DOHH2 (cell line): ENCODE measurements around the gene FGD4.

Experiments
- H3F3A ChIP-seq: fragments of 200-600 bp; sonication (generic), shearing (Covaris generic); 2 replicates; pipeline ENCODE4 v1.6.0; 2016; ENCODE audit warnings: antibody characterized with exemption, mild to moderate bottlenecking; ENCODE audit not compliant: control insufficient read depth, insufficient read depth
- H3K27ac ChIP-seq: fragments of 200-600 bp; sonication (generic); 2 replicates; pipeline ENCODE4 v1.5.1; 2014; ENCODE audit warnings: low read depth, mild to moderate bottlenecking, low read length, moderate library complexity
- H3K27me3 ChIP-seq: fragments of 200-600 bp; sonication (generic); 2 replicates; pipeline ENCODE4 v1.6.1; 2014; ENCODE audit warnings: mild to moderate bottlenecking, low read length, mixed read lengths; ENCODE audit not compliant: control insufficient read depth
- H3K36me3 ChIP-seq: fragments of 200-600 bp; sonication (generic); 2 replicates; pipeline ENCODE4 v1.6.1; 2014; ENCODE audit warnings: mild to moderate bottlenecking, low read length, moderate library complexity, mixed read lengths; ENCODE audit not compliant: control insufficient read depth
- H3K4me1 ChIP-seq: fragments of 200-600 bp; sonication (generic); 2 replicates; pipeline ENCODE4 v1.6.1; 2014; ENCODE audit warnings: mild to moderate bottlenecking, low read length, mixed read lengths; ENCODE audit not compliant: control insufficient read depth
- H3K4me2 ChIP-seq: fragments of 200-600 bp; sonication (generic); 2 replicates; pipeline ENCODE4 v1.6.0; 2014; ENCODE audit warnings: mild to moderate bottlenecking, low read length, moderate library complexity
- H3K4me3 ChIP-seq: fragments of 200-600 bp; sonication (generic); 2 replicates; pipeline ENCODE4 v1.5.1; 2014; ENCODE audit warnings: mild to moderate bottlenecking, low read length, mixed read lengths
- H3K79me2 ChIP-seq: fragments of 200-600 bp; sonication (generic); 2 replicates; pipeline ENCODE4 v1.6.1; 2014; ENCODE audit warnings: mild to moderate bottlenecking, low read length, mixed read lengths; ENCODE audit not compliant: control insufficient read depth
- H3K9me2 ChIP-seq: fragments of 200-600 bp; sonication (generic); replicated peaks from 2 replicates; pipeline ENCODE4 v1.6.1; 2014; ENCODE audit warnings: mild to moderate bottlenecking, low read length, mixed read lengths; ENCODE audit not compliant: control insufficient read depth
- H3K9me3 ChIP-seq: fragments of 200-600 bp; sonication (generic); 2 replicates; pipeline ENCODE4 v1.6.1; 2014; ENCODE audit warnings: antibody characterized with exemption, low read length, mixed read lengths; ENCODE audit not compliant: control insufficient read depth, insufficient read depth
- H4K20me1 ChIP-seq: fragments of 200-600 bp; sonication (generic); 2 replicates; pipeline ENCODE4 v1.6.0; 2014; ENCODE audit warnings: low read depth, mild to moderate bottlenecking, antibody characterized with exemption, low read length, moderate library complexity; ENCODE audit not compliant: control insufficient read depth, insufficient read depth
- EZH2phosphoT487 ChIP-seq: fragments of 200-600 bp; sonication (generic); IDR thresholded peaks from 2 replicates; pipeline ENCODE4 v1.6.1; 2017; ENCODE audit warnings: borderline replicate concordance, mild to moderate bottlenecking, antibody characterized with exemption, low read length, moderate library complexity, mixed read lengths
- TF ChIP-seq, protein P1 (sequence below): fragments of 200-600 bp; sonication (generic); IDR thresholded peaks from one replicate; pipeline ENCODE4 v1.5.1; 2014; ENCODE audit warnings: antibody characterized with exemption, mild to moderate bottlenecking, low read depth, low read length; ENCODE audit not compliant: poor library complexity, severe bottlenecking

The FGD4 gene

GRCh38 chr12:32512379-32512778 is 113.0 kb downstream of the FGD4 start:
- Histone ChIP-seq H3K27ac (no peak overlapping the region), H3K27me3 (no peaks in the 10 kb centered on the region), H3F3A (peaks cover 23% of the 10 kb centered on the region), H3K9me2 (no peaks in the 10 kb centered on the region), H3K4me1 (peaks cover 40% of the 10 kb centered on the region), H4K20me1 (no peaks in the 10 kb centered on the region), H3K9me3 (no peaks in the 10 kb centered on the region), H3K4me2 (no peak overlapping the region), H3K36me3 (no peaks in the 10 kb centered on the region), H3K79me2 (no peaks in the 10 kb centered on the region), H3K4me3 (no peak overlapping the region)
- TF ChIP-seq, protein P1, sequence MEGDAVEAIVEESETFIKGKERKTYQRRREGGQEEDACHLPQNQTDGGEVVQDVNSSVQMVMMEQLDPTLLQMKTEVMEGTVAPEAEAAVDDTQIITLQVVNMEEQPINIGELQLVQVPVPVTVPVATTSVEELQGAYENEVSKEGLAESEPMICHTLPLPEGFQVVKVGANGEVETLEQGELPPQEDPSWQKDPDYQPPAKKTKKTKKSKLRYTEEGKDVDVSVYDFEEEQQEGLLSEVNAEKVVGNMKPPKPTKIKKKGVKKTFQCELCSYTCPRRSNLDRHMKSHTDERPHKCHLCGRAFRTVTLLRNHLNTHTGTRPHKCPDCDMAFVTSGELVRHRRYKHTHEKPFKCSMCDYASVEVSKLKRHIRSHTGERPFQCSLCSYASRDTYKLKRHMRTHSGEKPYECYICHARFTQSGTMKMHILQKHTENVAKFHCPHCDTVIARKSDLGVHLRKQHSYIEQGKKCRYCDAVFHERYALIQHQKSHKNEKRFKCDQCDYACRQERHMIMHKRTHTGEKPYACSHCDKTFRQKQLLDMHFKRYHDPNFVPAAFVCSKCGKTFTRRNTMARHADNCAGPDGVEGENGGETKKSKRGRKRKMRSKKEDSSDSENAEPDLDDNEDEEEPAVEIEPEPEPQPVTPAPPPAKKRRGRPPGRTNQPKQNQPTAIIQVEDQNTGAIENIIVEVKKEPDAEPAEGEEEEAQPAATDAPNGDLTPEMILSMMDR = no peak

- Histone ChIP-seq H3K4me2 (no peak overlapping the region), H4K20me1 (no peaks in the 10 kb centered on the region), H3K27me3 (no peaks in the 10 kb centered on the region), H3K27ac (no peak overlapping the region), H3K79me2 (no peaks in the 10 kb centered on the region), H3K4me1 (peaks cover 39% of the 10 kb centered on the region), H3K36me3 (no peaks in the 10 kb centered on the region), H3K9me3 (no peaks in the 10 kb centered on the region), H3K9me2 (no peaks in the 10 kb centered on the region), H3F3A (peaks cover 25% of the 10 kb centered on the region), H3K4me3 (no peak overlapping the region)
- TF ChIP-seq, protein P1 = no peak
- TF ChIP-seq EZH2phosphoT487 = no peak
Observed at GRCh38 chr12:32512910-32513309, 113.6 kb downstream of the FGD4 start.

- peak overlapping the region; percentile 74 for H3K27ac ChIP-seq
- peaks cover 35% of the 10 kb centered on the region for H3F3A ChIP-seq
- H3K4me1 ChIP-seq = peaks cover 56% of the 10 kb centered on the region
Observed at GRCh38 chr12:32515137-32515873, 115.9 kb downstream of the FGD4 start.

More at GRCh38 chr12:32515137-32515873, 115.9 kb downstream of the FGD4 start:
- H3K27me3 ChIP-seq = no peaks in the 10 kb centered on the region
- no peaks in the 10 kb centered on the region for H3K79me2 ChIP-seq
- peak overlapping the region; percentile 62 for H3K4me2 ChIP-seq
- no peaks in the 10 kb centered on the region for H3K9me3 ChIP-seq
- no peaks in the 10 kb centered on the region for H3K36me3 ChIP-seq
- H3K4me3 ChIP-seq = peak overlapping the region; percentile 39
- no peaks in the 10 kb centered on the region for H3K9me2 ChIP-seq
- TF ChIP-seq, protein P1 = no peak
- TF ChIP-seq EZH2phosphoT487 = no peak
- H4K20me1 ChIP-seq = no peaks in the 10 kb centered on the region
